WTC11 (cell line): ENCODE measurements around the gene GDI1.

Experiments
- CREB1 ChIP-seq: sonication (generic); formaldehyde crosslinking; IDR thresholded peaks from 2 replicates; pipeline ENCODE4 v1.8.0; 2023; ENCODE audit warnings: mild to moderate bottlenecking, missing genetic modification reagents
- CTCF ChIP-seq: fragments of 200-600 bp; IDR thresholded peaks from 2 replicates; pipeline ENCODE4 v1.8.0; 2022; ENCODE audit warnings: antibody characterized with exemption
- JAZF1 ChIP-seq: fragments of 250-450 bp; sonication (Bioruptor Pico); IDR thresholded peaks from 2 replicates; pipeline ENCODE4 v1.9.0; 2021; ENCODE audit warnings: moderate library complexity, mild to moderate bottlenecking, inconsistent platforms
- NFYB ChIP-seq: sonication (generic); formaldehyde crosslinking; conservative IDR thresholded peaks from 2 replicates; pipeline ENCODE4 v1.8.0; 2022; ENCODE audit warnings: low read depth, missing genetic modification reagents
- TEAD4 ChIP-seq: sonication (generic); formaldehyde crosslinking; IDR thresholded peaks from 2 replicates; pipeline ENCODE4 v1.8.0; 2022; ENCODE audit warnings: mild to moderate bottlenecking, missing genetic modification reagents
- ZBTB21 ChIP-seq: sonication (generic); formaldehyde crosslinking; IDR thresholded peaks from 2 replicates; pipeline ENCODE4 v1.8.1; 2023; ENCODE audit warnings: mild to moderate bottlenecking, missing genetic modification reagents, borderline replicate concordance
- ZSCAN18 ChIP-seq: fragments of 250-450 bp; sonication (Bioruptor Pico); IDR thresholded peaks from 2 replicates; pipeline ENCODE4 v2.1.2; 2022; ENCODE audit warnings: mild to moderate bottlenecking, moderate library complexity

GRCh38 chrX:154443992-154444754, 7.2 kb downstream of the GDI1 start, which contains the start of gene FAM50A:
- no peak for TF ChIP-seq JAZF1
- no peak for TF ChIP-seq ZSCAN18 (CRISPR knock-in tag)
- TF ChIP-seq CTCF: no peak
- no peak for TF ChIP-seq NFYB (CRISPR knock-in tag)
- TF ChIP-seq CREB1: no peak
- no peak for TF ChIP-seq TEAD4
- no peak for TF ChIP-seq ZBTB21 (CRISPR knock-in tag)
